ENCODE results near the gene LCT. TPM values are rescaled to one million over a fixed set of nuclear protein-coding genes. Genes with fewer than 3 reads are reported as not detected.

LCT gene
- total RNA-seq, 1 donor from 2014 or later: 0.41 TPM

DNA sequence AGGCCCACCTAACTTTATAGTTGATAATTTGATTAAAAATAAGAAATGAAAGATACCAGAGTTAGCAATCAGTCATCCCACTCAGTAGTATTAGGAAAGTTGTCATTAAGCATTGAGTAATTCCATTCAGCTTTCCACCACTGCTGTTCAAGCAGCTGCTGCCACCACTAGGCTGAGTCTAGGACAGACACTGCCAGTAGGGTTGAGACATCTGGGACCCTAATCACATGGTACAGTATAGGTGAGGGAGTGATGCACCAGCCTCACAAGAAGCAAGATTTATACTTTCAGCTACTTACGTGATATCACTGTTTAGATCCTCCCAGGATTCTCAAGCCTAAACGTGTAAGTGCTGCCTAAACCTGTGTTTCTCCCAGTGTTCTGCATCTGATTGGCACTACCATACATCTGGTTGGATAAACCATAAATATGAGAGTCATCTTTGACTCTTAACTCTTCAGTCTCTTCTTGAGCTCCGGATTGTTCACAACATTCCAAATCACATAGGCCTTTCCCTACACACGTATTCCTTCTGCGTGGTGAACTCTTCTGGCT, 92.1 kb downstream of the LCT start:
- no peak for DNase-seq (ENCODE audit: low spot score)
- H3K27me3 Mint-ChIP-seq (ENCODE audit: insufficient read depth): no peaks in the 10 kb centered on the region
- H3K4me1 Mint-ChIP-seq (ENCODE audit: low read depth): peaks cover 44% of the 10 kb centered on the region
- H3K9me3 Mint-ChIP-seq: peaks cover 4% of the 10 kb centered on the region
- H3K27ac Mint-ChIP-seq: no peak overlapping the region
- peaks cover 30% of the 10 kb centered on the region for H3K36me3 Mint-ChIP-seq (ENCODE audit: low read depth)
- intact Hi-C loops (cut with micrococcal nuclease): loop anchor here (5.0 to 10.0 kb wide), 5 partner anchors 242 to 1628 kb away; partner anchors contain the start of genes CXCR4 and DARS1
- H3K4me3 Mint-ChIP-seq: peak overlapping the region; percentile 62

GRCh38 chr2:135743860-135744259, 93.1 kb downstream of the LCT start:
- peaks cover 24% of the 10 kb centered on the region for H3K36me3 Mint-ChIP-seq (ENCODE audit: low read depth)
- no peaks in the 10 kb centered on the region for H3K27me3 Mint-ChIP-seq (ENCODE audit: insufficient read depth)
- peak overlapping the region; percentile 64 for H3K27ac Mint-ChIP-seq
- intact Hi-C loops (cut with micrococcal nuclease): loop anchor here (2.0 to 10.0 kb wide), 6 partner anchors 243 to 1627 kb away; partner anchors contain the start of genes CXCR4 and DARS1
- DNase-seq (ENCODE audit: low spot score): no peak
- H3K4me3 Mint-ChIP-seq: peak overlapping the region; percentile 62
- peaks cover 40% of the 10 kb centered on the region for H3K4me1 Mint-ChIP-seq (ENCODE audit: low read depth)
- peaks cover 4% of the 10 kb centered on the region for H3K9me3 Mint-ChIP-seq

DNA sequence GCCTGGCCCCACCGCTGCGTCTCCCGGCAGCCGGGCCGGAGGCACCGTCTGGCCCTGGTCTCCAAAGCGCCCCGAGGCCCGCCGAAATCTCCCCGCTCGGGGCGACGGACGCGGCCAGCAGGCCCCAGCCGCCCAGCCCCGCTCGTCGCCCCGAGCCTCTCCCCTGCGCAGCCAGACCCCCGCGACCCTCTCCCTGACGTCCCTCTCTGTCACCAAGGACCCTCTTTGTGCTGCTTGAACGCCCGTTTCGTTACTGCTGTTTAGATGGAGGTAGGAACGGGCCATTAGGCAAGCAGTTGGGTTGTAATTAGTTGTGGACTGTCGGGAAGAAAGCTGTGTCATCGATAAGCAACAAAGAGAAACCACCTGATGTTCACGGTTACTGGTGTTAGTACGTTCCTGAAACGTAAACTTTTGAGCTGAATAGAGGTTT, 94.6 kb downstream of the LCT start:
- H3K4me3 Mint-ChIP-seq: peak overlapping the region; percentile 99
- H3K27ac Mint-ChIP-seq: peak overlapping the region; percentile 100
- H3K36me3 Mint-ChIP-seq (ENCODE audit: low read depth): peaks cover 21% of the 10 kb centered on the region
- H3K27me3 Mint-ChIP-seq (ENCODE audit: insufficient read depth): no peaks in the 10 kb centered on the region
- peaks cover 40% of the 10 kb centered on the region for H3K4me1 Mint-ChIP-seq (ENCODE audit: low read depth)
- DNase-seq (ENCODE audit: low spot score): no peak
- peaks cover 4% of the 10 kb centered on the region for H3K9me3 Mint-ChIP-seq
- intact Hi-C loops (cut with micrococcal nuclease): loop anchor here (1.0 to 10.0 kb wide), 7 partner anchors 55 to 1625 kb away; partner anchors contain the start of genes CXCR4 and DARS1

DNA sequence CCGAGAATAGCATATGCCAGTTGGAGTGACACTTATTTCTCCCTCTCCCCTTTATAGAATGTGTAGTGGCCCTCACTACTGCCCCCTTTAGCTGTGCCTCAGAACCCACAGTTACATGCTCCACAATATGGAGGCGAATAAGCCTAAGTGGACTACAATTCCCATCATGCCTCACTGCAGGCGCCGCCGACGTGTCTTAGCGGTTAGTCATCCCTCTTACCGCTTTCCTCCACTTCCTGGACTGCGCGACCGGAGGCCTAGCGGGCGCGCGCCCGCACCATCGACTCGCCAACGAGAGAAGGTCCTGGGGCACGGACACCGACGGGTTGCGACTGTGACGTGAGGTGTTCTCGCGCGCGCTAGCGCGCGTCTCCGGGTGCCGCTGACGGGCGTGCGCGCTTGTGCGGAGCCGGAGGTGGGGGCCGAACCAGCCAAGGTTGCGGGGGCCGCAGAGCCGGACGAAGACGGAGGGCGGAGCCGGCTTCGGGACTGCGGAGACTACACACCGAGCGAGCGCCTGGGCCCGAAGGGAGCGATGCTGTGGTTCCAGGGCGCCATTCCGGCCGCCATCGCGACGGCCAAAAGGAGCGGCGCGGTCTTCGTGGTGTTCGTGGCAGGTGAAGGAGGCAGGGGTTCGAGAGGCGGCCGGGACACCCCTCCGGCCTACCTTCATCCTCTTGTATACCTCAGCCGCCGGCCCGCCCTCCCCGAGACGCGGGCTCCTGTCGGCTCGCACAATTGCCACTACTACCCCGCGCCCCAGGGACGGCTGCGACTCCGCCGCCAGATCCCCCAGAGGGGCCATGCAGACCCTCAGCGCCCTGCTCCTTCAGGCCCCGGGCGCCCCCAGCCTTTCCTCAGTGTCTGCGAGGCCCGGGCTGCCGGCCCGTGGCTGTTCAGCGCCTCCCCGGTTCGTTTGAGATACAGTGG, 95.3 kb downstream of the LCT start, which contains the start of gene UBXN4:
Gene UBXN4 (plus strand): TSS at position 461 of the 930 bp plus-strand sequence. CDS start 75 bp downstream, at position 536.
- peaks cover 36% of the 10 kb centered on the region for H3K4me1 Mint-ChIP-seq (ENCODE audit: low read depth)
- peak within 1 kb of the TSS; percentile 100 for H3K27ac Mint-ChIP-seq
- H3K27me3 Mint-ChIP-seq (ENCODE audit: insufficient read depth): no peaks in the 10 kb centered on the region
- DNase-seq (ENCODE audit: low spot score): peak; percentile 89
- peak within 1 kb of the TSS; percentile 99 for H3K4me3 Mint-ChIP-seq
- intact Hi-C loops (cut with micrococcal nuclease): loop anchor here (1.0 to 10.0 kb wide), 15 partner anchors 31 to 1624 kb away; partner anchors contain the start of genes CCNT2, CXCR4, DARS1 and MCM6
- peaks cover 19% of the 10 kb centered on the region for H3K36me3 Mint-ChIP-seq (ENCODE audit: low read depth)
- H3K9me3 Mint-ChIP-seq: peaks cover 4% of the 10 kb centered on the region

DNA sequence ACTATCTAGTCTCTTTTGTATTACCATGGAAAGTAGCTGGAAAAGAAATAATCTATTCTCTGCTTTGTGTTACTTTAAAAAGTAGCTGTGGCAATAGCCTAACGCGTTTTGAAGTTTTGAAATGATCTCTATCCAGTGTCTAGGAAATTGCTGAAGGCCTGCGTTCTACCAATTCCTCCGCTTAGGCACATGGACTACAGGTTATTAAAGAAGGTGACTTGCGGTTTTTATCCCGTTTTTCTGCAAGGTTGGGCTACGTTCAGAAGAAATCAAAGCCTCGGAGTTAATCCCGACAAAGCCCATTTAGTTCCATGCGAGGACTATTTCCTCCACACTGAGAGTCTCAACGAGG, 96.0 kb downstream of the LCT start:
- Mint-ChIP-seq H3K36me3 (ENCODE audit: low read depth) (peaks cover 12% of the 10 kb centered on the region), H3K4me1 (ENCODE audit: low read depth) (peaks cover 30% of the 10 kb centered on the region), H3K27ac (no peak overlapping the region), H3K27me3 (ENCODE audit: insufficient read depth) (no peaks in the 10 kb centered on the region), H3K9me3 (peaks cover 4% of the 10 kb centered on the region), H3K4me3 (no peak overlapping the region)
- intact Hi-C loops (cut with micrococcal nuclease): loop anchor here (1.0 to 10.0 kb wide), 13 partner anchors 31 to 1624 kb away; partner anchors contain the start of genes CCNT2, CXCR4, DARS1 and MCM6
- no peak for DNase-seq (ENCODE audit: low spot score)

GRCh38 chr2:135740206-135740605, 96.8 kb downstream of the LCT start:
- Mint-ChIP-seq H3K27ac (no peak overlapping the region), H3K27me3 (ENCODE audit: insufficient read depth) (no peaks in the 10 kb centered on the region), H3K36me3 (ENCODE audit: low read depth) (peaks cover 12% of the 10 kb centered on the region), H3K9me3 (peaks cover 4% of the 10 kb centered on the region), H3K4me3 (no peak overlapping the region), H3K4me1 (ENCODE audit: low read depth) (peaks cover 25% of the 10 kb centered on the region)
- no peak for DNase-seq (ENCODE audit: low spot score)
- intact Hi-C loops (cut with micrococcal nuclease): loop anchor here (5.0 to 10.0 kb wide), 5 partner anchors 247 to 1623 kb away; partner anchors contain the start of genes CXCR4 and DARS1

Other genes with a start within 250 kb of the LCT start
- gene UBXN4, start 95.3 kb downstream of the LCT start, total RNA-seq: 115 and 121 TPM in 2 replicates
- gene MCM6, start 39.3 kb upstream of the LCT start, total RNA-seq: 176 and 177 TPM in 2 replicates
- 132 and 140 TPM in 2 replicates for gene DARS1, start 148.4 kb upstream of the LCT start, total RNA-seq